H1 (cell line): Measurements from ENCODE around the gene PPP2R3A. TPM values are rescaled to one million over a fixed set of nuclear protein-coding genes. Genes with fewer than 3 reads are reported as not detected.

ENCODE experiments used
- CTCF ChIA-PET: fragments of 300-600 bp; sonication (Branson Sonifier 250); formaldehyde crosslinking; loops from one replicate; lab custom pipeline; 2021; ENCODE audit not compliant: partially characterized antibody; lab: Charles Lee
- POLR2A ChIA-PET: fragments of 300-600 bp; sonication (Branson Sonifier 250); formaldehyde crosslinking; loops from one replicate; lab custom pipeline; 2021; ENCODE audit warnings: inconsistent platforms; ENCODE audit not compliant: partially characterized antibody; lab: Charles Lee
- DNase-seq, 2 experiments: peaks; one replicate each; pipeline versions ENCODE4 v3.0.0 to v3.0.0-alpha.2; 2010 to 2022; ENCODE audit warnings: low spot score in 2 of 2, low read depth in 1 of 2, mixed read lengths in 1 of 2
- FAIRE-seq: peaks from 2 replicates; lab custom pipeline; 2011; peaks lifted over from hg19 to GRCh38; lab: Jason Lieb, UNC
- H2AFZ ChIP-seq: 2 replicates; pipeline ENCODE4 v1.8.1; 2012; ENCODE audit warnings: low read length, inconsistent platforms
- H2AK5ac ChIP-seq: 2 replicates; pipeline ENCODE4 v1.6.1; 2013; ENCODE audit warnings: low read depth, low read length
- H2BK120ac ChIP-seq: replicated peaks from 2 replicates; pipeline ENCODE3; 2013; ENCODE audit warnings: low read depth, low read length, inconsistent platforms
- H2BK12ac ChIP-seq: 2 replicates; pipeline ENCODE4 v1.6.1; 2013; ENCODE audit warnings: low read depth, low read length
- H2BK15ac ChIP-seq: 2 replicates; pipeline ENCODE4 v1.6.1; 2013; ENCODE audit warnings: low read length
- H2BK20ac ChIP-seq: 2 replicates; pipeline ENCODE4 v1.6.1; 2013; ENCODE audit warnings: low read length
- H2BK5ac ChIP-seq: 2 replicates; pipeline ENCODE4 v1.6.1; 2013; ENCODE audit warnings: low read depth, low read length
- H3K14ac ChIP-seq: 2 replicates; pipeline ENCODE4 v1.6.1; 2013; ENCODE audit warnings: inconsistent platforms; ENCODE audit not compliant: insufficient read length
- H3K18ac ChIP-seq: 2 replicates; pipeline ENCODE4 v1.6.1; 2013; ENCODE audit warnings: low read length; ENCODE audit errors: extremely low read depth
- H3K23ac ChIP-seq: 2 replicates; pipeline ENCODE4 v1.6.1; 2013; ENCODE audit warnings: inconsistent platforms; ENCODE audit not compliant: insufficient read length
- H3K23me2 ChIP-seq: 2 replicates; pipeline ENCODE4 v1.6.1; 2013; ENCODE audit warnings: low read depth, low read length
- H3K27ac ChIP-seq: 2 replicates; pipeline ENCODE4 v1.6.1; 2011; ENCODE audit warnings: low read depth, low read length, inconsistent platforms
- H3K27me3 ChIP-seq, 4 experiments: replicated peaks in 1 of 4; 1 replicate in 1 of 4; 2 replicates in 3 of 4; pipeline versions ENCODE4 v1.6.1 to v1.8.1; 2011 to 2013; ENCODE audit warnings: low read length in 3 of 4, mild to moderate bottlenecking in 3 of 4, inconsistent platforms in 2 of 4, mixed read lengths in 2 of 4, moderate library complexity in 1 of 4; ENCODE audit not compliant: control insufficient read depth in 3 of 4, insufficient read depth in 3 of 4; ENCODE audit errors: extremely low read depth in 1 of 4
- H3K36me3 ChIP-seq, 4 experiments: 2 replicates each; pipeline versions ENCODE4 v1.6.1 to v1.8.1; 2011 to 2013; ENCODE audit warnings: mild to moderate bottlenecking in 4 of 4, low read length in 3 of 4, moderate library complexity in 2 of 4, control low read depth in 1 of 4, inconsistent platforms in 1 of 4; ENCODE audit not compliant: insufficient read depth in 4 of 4, control insufficient read depth in 2 of 4
- H3K4ac ChIP-seq: replicated peaks from 2 replicates; pipeline ENCODE3; 2013; ENCODE audit warnings: low read length, low read depth, mixed read lengths, inconsistent platforms; ENCODE audit not compliant: insufficient read length
- H3K4me1 ChIP-seq, 4 experiments: replicated peaks in 1 of 4; 1 replicate in 1 of 4; 2 replicates in 3 of 4; pipeline versions ENCODE4 v1.6.1 to v1.8.1; 2011 to 2013; ENCODE audit warnings: low read length in 3 of 4, inconsistent platforms in 2 of 4, mixed read lengths in 1 of 4; ENCODE audit not compliant: insufficient read depth in 4 of 4, control insufficient read depth in 3 of 4
- H3K4me2 ChIP-seq, 2 experiments: 2 replicates each; pipeline versions ENCODE4 v1.6.1 to v1.8.1; 2011 to 2013; ENCODE audit warnings: low read depth in 2 of 2, low read length in 2 of 2, control low read depth in 1 of 2, inconsistent platforms in 1 of 2, mild to moderate bottlenecking in 1 of 2; ENCODE audit not compliant: insufficient read depth in 1 of 2
- H3K4me3 ChIP-seq, 4 experiments: fragments of 200-600, 300-600 bp in 1 of 4; sonication (generic), shearing (Covaris generic), sonication (Bioruptor Twin) in 1 of 4; 2 replicates each; pipeline versions ENCODE4 v1.5.1 to v1.8.1; 2011 to 2016; ENCODE audit warnings: low read length in 4 of 4, low read depth in 3 of 4, control low read depth in 2 of 4, inconsistent platforms in 2 of 4, mild to moderate bottlenecking in 2 of 4, mixed read lengths in 1 of 4, moderate library complexity in 1 of 4; ENCODE audit not compliant: insufficient read depth in 2 of 4; ENCODE audit errors: extremely low read depth in 1 of 4
- H3K56ac ChIP-seq: replicated peaks from 2 replicates; pipeline ENCODE3; 2013; ENCODE audit warnings: low read depth, mild to moderate bottlenecking, mixed read lengths, low read length, inconsistent platforms; ENCODE audit not compliant: insufficient read length
- H3K79me1 ChIP-seq: 2 replicates; pipeline ENCODE4 v1.6.1; 2013; ENCODE audit warnings: low read depth, low read length, control low read depth
- H3K79me2 ChIP-seq, 2 experiments: 2 replicates each; pipeline versions ENCODE4 v1.6.1 to v1.8.1; 2012 to 2013; ENCODE audit warnings: low read length in 2 of 2, mild to moderate bottlenecking in 2 of 2, inconsistent platforms in 1 of 2; ENCODE audit not compliant: insufficient read depth in 2 of 2, control insufficient read depth in 1 of 2
- H3K9ac ChIP-seq, 4 experiments: replicated peaks in 1 of 4; 1 replicate in 1 of 4; 2 replicates in 3 of 4; pipeline versions ENCODE4 v1.6.1 to v1.8.1; 2011 to 2013; ENCODE audit warnings: low read depth in 3 of 4, low read length in 3 of 4, control low read depth in 2 of 4, mild to moderate bottlenecking in 2 of 4, moderate library complexity in 2 of 4, inconsistent platforms in 1 of 4; ENCODE audit errors: extremely low read depth in 1 of 4
- H3K9me3 ChIP-seq, 2 experiments: 2 replicates each; pipeline versions ENCODE4 v1.6.1 to v1.8.1; 2012 to 2013; ENCODE audit warnings: mild to moderate bottlenecking in 2 of 2, moderate library complexity in 2 of 2, control low read depth in 1 of 2, inconsistent platforms in 1 of 2, low read depth in 1 of 2, low read length in 1 of 2, mixed read lengths in 1 of 2; ENCODE audit not compliant: insufficient read depth in 2 of 2
- H4K20me1 ChIP-seq, 2 experiments: replicated peaks in 1 of 2; 2 replicates each; pipeline versions ENCODE3 to v1.8.1; 2011 to 2013; ENCODE audit warnings: inconsistent platforms in 2 of 2, low read length in 2 of 2, mild to moderate bottlenecking in 1 of 2; ENCODE audit not compliant: insufficient read depth in 2 of 2, control insufficient read depth in 1 of 2
- H4K5ac ChIP-seq: 2 replicates; pipeline ENCODE4 v1.6.1; 2013; ENCODE audit warnings: low read length, low read depth, mixed read lengths, inconsistent platforms; ENCODE audit not compliant: insufficient read length
- H4K8ac ChIP-seq: 2 replicates; pipeline ENCODE4 v1.8.0; 2013; ENCODE audit warnings: mild to moderate bottlenecking, moderate library complexity, low read length, inconsistent platforms; ENCODE audit not compliant: insufficient read depth; ENCODE audit errors: extremely low read depth
- H4K91ac ChIP-seq: replicated peaks from 2 replicates; pipeline ENCODE3; 2013; ENCODE audit warnings: low read length, mixed read lengths, inconsistent platforms; ENCODE audit not compliant: insufficient read length
- ATF2 ChIP-seq: IDR thresholded peaks from 2 replicates; pipeline ENCODE4 v1.6.1; 2012; ENCODE audit warnings: low read length, inconsistent platforms
- ATF3 ChIP-seq: IDR thresholded peaks from 2 replicates; pipeline ENCODE4 v1.6.1; 2011; ENCODE audit warnings: low read depth, mild to moderate bottlenecking, low read length; ENCODE audit not compliant: insufficient read depth
- BCL11A ChIP-seq, 2 experiments: IDR thresholded peaks; one replicate each; pipeline ENCODE4 v1.6.1; 2011; ENCODE audit warnings: low read depth in 2 of 2, low read length in 2 of 2, mild to moderate bottlenecking in 2 of 2
- CBX8 ChIP-seq: fragments of 300-800, 300-1000 bp; sonication (generic); IDR thresholded peaks from 2 replicates; pipeline ENCODE4 v1.7.1; 2016; ENCODE audit warnings: low read depth, low read length, borderline replicate concordance
- CEBPB ChIP-seq: IDR thresholded peaks from 2 replicates; pipeline ENCODE4 v1.6.1; 2012; ENCODE audit warnings: low read depth, low read length
- GTF2F1 ChIP-seq: IDR thresholded peaks from 2 replicates; pipeline ENCODE4 v1.6.1; 2012; ENCODE audit warnings: low read depth, low read length, improper control_type of control experiment, borderline replicate concordance
- NRF1 ChIP-seq: IDR thresholded peaks from 2 replicates; pipeline ENCODE4 v1.6.1; 2011; ENCODE audit warnings: mild to moderate bottlenecking, low read depth, low read length, improper control_type of control experiment
- RBBP5 ChIP-seq: IDR thresholded peaks from 2 replicates; pipeline ENCODE4 v1.7.1; 2012; ENCODE audit warnings: low read depth, mild to moderate bottlenecking, inconsistent platforms, low read length, moderate library complexity, borderline replicate concordance
- SP1 ChIP-seq: IDR thresholded peaks from 2 replicates; pipeline ENCODE4 v1.6.1; 2011; ENCODE audit warnings: low read depth, low read length
- SP4 ChIP-seq: IDR thresholded peaks from 2 replicates; pipeline ENCODE4 v1.6.1; 2012; ENCODE audit warnings: low read length, inconsistent platforms
- TAF1 ChIP-seq: IDR thresholded peaks from 2 replicates; pipeline ENCODE4 v1.6.1; 2011; ENCODE audit warnings: mild to moderate bottlenecking, low read depth, low read length
- TCF12 ChIP-seq: IDR thresholded peaks from 2 replicates; pipeline ENCODE4 v1.6.1; 2011; ENCODE audit warnings: low read depth, mild to moderate bottlenecking, low read length
- WGBS, 2 experiments: shearing (Covaris generic) in 1 of 2; methylation state at CpG; one replicate each; pipeline versions ENCODE4 v1.1.6 to v1.1.7; 2013 to 2015; ENCODE audit warnings: low lambda C conversion rate in 2 of 2, mixed read lengths in 2 of 2, inconsistent platforms in 1 of 2, low coverage in 1 of 2, missing lambda C conversion rate in 1 of 2; ENCODE audit not compliant: insufficient replicate concordance in 2 of 2, insufficient coverage in 1 of 2, insufficient read length in 1 of 2; ENCODE audit errors: extremely low coverage in 1 of 2, missing lambda C conversion rate in 1 of 2; 5-methylcytosine and 5-hydroxymethylcytosine counted together
- polyA plus RNA-seq, 7 experiments: library from polyadenylated mRNA; depleted of rRNA in 3 of 7; stranded (reverse) in 5 of 7; unstranded in 2 of 7; fragments of >200 nt in 5 of 7; fragments of 200-250 nt in 2 of 7; gene quantifications; 1 replicate in 5 of 7; 2 replicates in 1 of 7; 4 replicates in 1 of 7; pipeline versions ENCODE4 v1.2.1 to v1.2.3, GENCODE V29; 2011 to 2013; ENCODE audit warnings: missing spikeins in 2 of 7, mixed read lengths in 2 of 7
- total RNA-seq: library from RNA; stranded (reverse); fragmentation: NEBNext Ultra II Directional; extraction: Animal tissue kit (Norgen Biotek cat#: 25700); gene quantifications from 2 replicates; pipeline ENCODE4 v1.2.1, GENCODE V29; 2021

The PPP2R3A gene
- total and polyA plus RNA-seq, 2 of the 8 experiments (the other 6 are each of a cell fraction or from before 2014, with no cell fraction given) = 4.1 to 15.2 TPM

- Histone ChIP-seq H3K56ac (no peak overlapping the region), H2BK15ac (no peak overlapping the region), H3K4ac (no peak overlapping the region), H3K14ac (no peak overlapping the region), H2AK5ac (no peak overlapping the region), H4K8ac (no peak overlapping the region), H2AFZ (no peak overlapping the region), H2BK20ac (no peak overlapping the region), H4K91ac (no peak overlapping the region), H3K27ac (no peak overlapping the region), H3K79me2 (peaks cover 5 to 80% of the 10 kb centered on the region in 2 experiments; a peak in 3 of 4 replicates), H3K36me3 (peaks cover 0 to 20% (median 12%) of the 10 kb centered on the region in 4 experiments; a peak in 6 of 8 replicates), H3K9ac (no peak overlapping the region), H3K4me3 (no peak overlapping the region), H4K5ac (no peak overlapping the region), H3K9me3 (no peaks in the 10 kb centered on the region), H2BK12ac (no peak overlapping the region), H3K4me2 (no peak overlapping the region), H4K20me1 (peaks cover 7 to 15% of the 10 kb centered on the region in 2 experiments), H3K23ac (no peak overlapping the region), H3K18ac (no peak overlapping the region), H2BK5ac (no peak overlapping the region), H3K27me3 (no peaks in the 10 kb centered on the region), H2BK120ac (no peak overlapping the region), H3K4me1 (no peaks in the 10 kb centered on the region), H3K79me1 (peaks cover 3% of the 10 kb centered on the region; the same call in 1 of the 2 replicates), H3K23me2 (no peaks in the 10 kb centered on the region)
- CTCF ChIA-PET = no interaction called here
- FAIRE-seq = no peak
- TF ChIP-seq BCL11A (IDR thresholded peaks at IDR 0.05; ENCODE audit: low read depth in 2 of 2, low read length in 2 of 2) (no peak), NRF1 (no peak), SP4 (no peak), RBBP5 (no peak), TAF1 (no peak), ATF2 (no peak), SP1 (no peak), CEBPB (no peak), TCF12 (no peak), GTF2F1 (no peak), ATF3 (no peak), CBX8 (no peak)
- DNase-seq = no peak
- POLR2A ChIA-PET = no interaction called here
- 89% methylated on average over 4 of the region's 4 CpGs; no CpG with 5 or more reads in 1 of the 2 experiments for WGBS, 2 experiments
These were observed 187.4 kb downstream of the PPP2R3A start for GRCh38 chr3:136152963-136153362.
